IMR-90 (cell line): ENCODE results near the gene PHF11. TPM values are rescaled to one million over a fixed set of nuclear protein-coding genes. Genes with fewer than 3 reads are reported as not detected.

Experiments used
- ATAC-seq: fragments of 200-7000 bp; cut with Tn5 transposase; 2 replicates; pipeline ENCODE4 v1.9.1; 2020; ENCODE audit warnings: low read depth, mild to moderate bottlenecking, moderate library complexity
- BruUV-seq: library from RNA; stranded (reverse); fragments of 400-500 nt; replicated peaks from 2 replicates; lab custom pipeline; 2021; lab: Mats Ljungman, UMichigan
- CTCF ChIA-PET: fragments of 300-600 bp; formaldehyde crosslinking; extraction: SDS; loops from one replicate; lab custom pipeline; 2021; ENCODE audit warnings: antibody characterized with exemption; lab: Yijun Ruan, JAX
- POLR2A ChIA-PET: fragments of 300-600 bp; sonication (Branson Sonifier 250); formaldehyde crosslinking; loops from one replicate; lab custom pipeline; 2022; ENCODE audit warnings: antibody characterized with exemption; ENCODE audit not compliant: unreplicated experiment; lab: Charles Lee
- DNase-seq: peaks from one replicate; pipeline ENCODE4 v3.0.0; 2013
- H2AFZ ChIP-seq: replicated peaks from 2 replicates; pipeline ENCODE3; 2013; ENCODE audit warnings: low read length, mild to moderate bottlenecking; ENCODE audit not compliant: poor library complexity
- H2AK5ac ChIP-seq: 2 replicates; pipeline ENCODE4 v1.6.1; 2013; ENCODE audit warnings: low read depth, low read length, inconsistent platforms
- H2AK9ac ChIP-seq: replicated peaks from 2 replicates; pipeline ENCODE3; 2013; ENCODE audit warnings: mild to moderate bottlenecking, low read depth, low read length, moderate library complexity; ENCODE audit not compliant: poor library complexity
- H2BK120ac ChIP-seq: 2 replicates; pipeline ENCODE4 v1.6.1; 2013; ENCODE audit warnings: low read depth, low read length, inconsistent platforms
- H2BK15ac ChIP-seq: 3 replicates; pipeline ENCODE4 v1.6.1; 2013; ENCODE audit warnings: low read depth, low read length, inconsistent platforms
- H2BK20ac ChIP-seq: 2 replicates; pipeline ENCODE4 v1.6.1; 2013; ENCODE audit warnings: low read depth, mild to moderate bottlenecking, inconsistent platforms, low read length, moderate library complexity
- H2BK5ac ChIP-seq: 2 replicates; pipeline ENCODE4 v1.6.1; 2013; ENCODE audit warnings: mild to moderate bottlenecking, low read depth, low read length, inconsistent platforms; ENCODE audit not compliant: poor library complexity, severe bottlenecking
- H3K14ac ChIP-seq: replicated peaks from 2 replicates; pipeline ENCODE4 v1.6.1; 2013; ENCODE audit warnings: low read depth, low read length, inconsistent platforms
- H3K18ac ChIP-seq: 2 replicates; pipeline ENCODE4 v1.6.1; 2013; ENCODE audit warnings: low read depth, low read length, control low read depth
- H3K23ac ChIP-seq: 2 replicates; pipeline ENCODE4 v1.6.1; 2013; ENCODE audit warnings: low read depth, low read length, inconsistent platforms
- H3K27ac ChIP-seq: 2 replicates; pipeline ENCODE4 v1.5.1; 2013; ENCODE audit warnings: mild to moderate bottlenecking, control low read depth, low read length; ENCODE audit not compliant: insufficient read depth
- H3K27me3 ChIP-seq: 2 replicates; pipeline ENCODE4 v1.6.1; 2013; ENCODE audit warnings: low read length; ENCODE audit not compliant: control insufficient read depth, insufficient read depth
- H3K36me3 ChIP-seq: 2 replicates; pipeline ENCODE4 v1.6.1; 2013; ENCODE audit warnings: low read length, mixed read lengths; ENCODE audit not compliant: control insufficient read depth, insufficient read depth
- H3K4ac ChIP-seq: 2 replicates; pipeline ENCODE4 v1.6.1; 2013; ENCODE audit warnings: low read depth, low read length, inconsistent platforms
- H3K4me1 ChIP-seq: 2 replicates; pipeline ENCODE4 v1.6.1; 2013; ENCODE audit warnings: low read length, mixed read lengths; ENCODE audit not compliant: control insufficient read depth, insufficient read depth
- H3K4me2 ChIP-seq: 2 replicates; pipeline ENCODE4 v1.6.1; 2013; ENCODE audit warnings: low read depth, mild to moderate bottlenecking, control low read depth, low read length, moderate library complexity
- H3K4me3 ChIP-seq: 2 replicates; pipeline ENCODE4 v1.5.1; 2013; ENCODE audit warnings: low read depth, mild to moderate bottlenecking, control low read depth, low read length, moderate library complexity; ENCODE audit not compliant: insufficient read depth
- H3K56ac ChIP-seq: 2 replicates; pipeline ENCODE4 v1.6.1; 2013; ENCODE audit warnings: low read length, inconsistent platforms; ENCODE audit not compliant: insufficient read depth; ENCODE audit errors: extremely low read depth
- H3K79me1 ChIP-seq, 2 experiments: 2 replicates each; pipeline ENCODE4 v1.6.1; 2013; ENCODE audit warnings: low read length in 2 of 2, inconsistent platforms in 1 of 2, low read depth in 1 of 2
- H3K9ac ChIP-seq: 2 replicates; pipeline ENCODE4 v1.6.1; 2013; ENCODE audit warnings: low read depth, low read length, control low read depth
- H3K9me1 ChIP-seq: 2 replicates; pipeline ENCODE4 v1.6.1; 2013; ENCODE audit warnings: low read length, inconsistent platforms; ENCODE audit not compliant: insufficient read depth
- H3K9me3 ChIP-seq: 2 replicates; pipeline ENCODE4 v1.6.1; 2013; ENCODE audit warnings: low read length; ENCODE audit not compliant: control insufficient read depth, insufficient read depth
- H4K20me1 ChIP-seq: 2 replicates; pipeline ENCODE4 v1.6.1; 2013; ENCODE audit warnings: low read length, inconsistent platforms; ENCODE audit not compliant: insufficient read depth
- H4K5ac ChIP-seq: 2 replicates; pipeline ENCODE4 v1.6.1; 2013; ENCODE audit warnings: mild to moderate bottlenecking, low read depth, low read length, control low read depth
- H4K8ac ChIP-seq, 2 experiments: 2 replicates each; pipeline ENCODE4 v1.6.1; 2013; ENCODE audit warnings: low read depth in 2 of 2, low read length in 2 of 2, control low read depth in 1 of 2, inconsistent platforms in 1 of 2
- H4K91ac ChIP-seq: 2 replicates; pipeline ENCODE4 v1.6.1; 2013; ENCODE audit warnings: low read depth, low read length, inconsistent platforms; ENCODE audit not compliant: insufficient read depth
- CEBPB ChIP-seq: IDR thresholded peaks from 2 replicates; pipeline ENCODE4 v1.6.1; 2012; ENCODE audit warnings: low read depth, low read length, improper control_type of control experiment
- CHD1 ChIP-seq: IDR thresholded peaks from 2 replicates; pipeline ENCODE4 v1.6.1; 2012; ENCODE audit warnings: low read depth, low read length, improper control_type of control experiment
- MAFK ChIP-seq: IDR thresholded peaks from 2 replicates; pipeline ENCODE4 v1.6.1; 2012; ENCODE audit warnings: low read depth, low read length, improper control_type of control experiment
- NFE2L2 ChIP-seq: fragments of 150-350 bp; IDR thresholded peaks from 2 replicates; pipeline ENCODE4 v1.6.1; 2016; ENCODE audit warnings: low read depth, mild to moderate bottlenecking, low read length
- RFX5 ChIP-seq: IDR thresholded peaks from 2 replicates; pipeline ENCODE4 v1.8.0; 2012; ENCODE audit warnings: low read depth, mild to moderate bottlenecking, low read length, moderate library complexity
- WGBS, 2 experiments: methylation state at CpG; one replicate each; pipeline versions ENCODE4 v1.1.5 to v1.1.7; 2013; ENCODE audit warnings: missing lambda C conversion rate in 2 of 2; ENCODE audit not compliant: insufficient read length in 1 of 2; ENCODE audit errors: extremely low coverage in 2 of 2; 5-methylcytosine and 5-hydroxymethylcytosine counted together
- dilution Hi-C: fragments of 300-500 bp; cut with HindIII; formaldehyde crosslinking; loops from one replicate; pipeline ENCODE4 v1.14.3; 2018; ENCODE audit warnings: low sequenced_read_pairs; ENCODE audit not compliant: unreplicated experiment
- in situ Hi-C: fragments of 300-500 bp; cut with MboI; formaldehyde crosslinking; loops from 3 replicates; pipeline ENCODE4 v1.14.3; 2019; ENCODE audit warnings: low sequenced_read_pairs, inconsistent platforms, mixed read lengths
- intact Hi-C: fragments of 100-400 bp; cut with micrococcal nuclease; formaldehyde crosslinking; loops from 2 replicates; pipeline ENCODE4 v1.10.0; 2022
- polyA plus RNA-seq, 3 experiments: library from polyadenylated mRNA; depleted of rRNA; stranded (reverse); fragments of >200 nt; gene quantifications; 2 replicates each; pipeline ENCODE4 v1.2.3, GENCODE V29; 2012; ENCODE audit warnings: low replicate concordance in 1 of 3
- total RNA-seq: library from RNA; depleted of rRNA; stranded (reverse); fragments of >200 nt; gene quantifications from 2 replicates; pipeline ENCODE4 v1.2.3, GENCODE V29; 2012

PHF11 gene
- total and polyA plus RNA-seq, 2 of the 4 experiments (the other 2 are of a cell fraction): 3.9 to 15.4 TPM

- H2BK20ac ChIP-seq: no peak overlapping the region
- H2BK120ac ChIP-seq: no peak overlapping the region
- ChIA-PET POLR2A (interaction anchor here (0.6 kb wide), 1 partner anchor 45 kb away, joined by 3 read pairs; no protein-coding TSS in a partner anchor), CTCF (no interaction called here)
- H2AK9ac ChIP-seq: no peak overlapping the region
- no peak overlapping the region for H4K91ac ChIP-seq
- WGBS, 2 experiments: no CpG with 5 or more reads among the region's 2 CpGs
- no peak overlapping the region for H3K27ac ChIP-seq
- intact Hi-C loops: no loop called here
- H3K4me3 ChIP-seq: no peak overlapping the region
- H3K36me3 ChIP-seq: peaks cover 12% of the 10 kb centered on the region
- DNase-seq (peak; percentile 53), ATAC-seq (peak; percentile 92)
- no TSS peak for BruUV-seq
- H3K56ac ChIP-seq: no peak overlapping the region
- H3K4me2 ChIP-seq: no peak overlapping the region
- H2BK15ac ChIP-seq: no peak overlapping the region
- H3K18ac ChIP-seq: peak overlapping the region; percentile 23; the same call in 1 of the 2 replicates
- no peaks in the 10 kb centered on the region for H3K9me3 ChIP-seq
- H3K4me1 ChIP-seq: peaks cover 2% of the 10 kb centered on the region; the same call in 1 of the 2 replicates
- in situ Hi-C loops: no loop called here
- H4K8ac ChIP-seq: no peak overlapping the region
- dilution Hi-C loops: no loop called here
- H4K20me1 ChIP-seq: no peaks in the 10 kb centered on the region
- H3K4ac ChIP-seq: no peak overlapping the region
- no peak overlapping the region for H3K9ac ChIP-seq
- H4K5ac ChIP-seq: no peak overlapping the region
- no peak overlapping the region for H3K14ac ChIP-seq
- no peak for TF ChIP-seq CHD1
- no peak for TF ChIP-seq CEBPB
- no peak for TF ChIP-seq MAFK
- no peak for TF ChIP-seq RFX5
- no peak for TF ChIP-seq NFE2L2
- no peaks in the 10 kb centered on the region for H3K27me3 ChIP-seq
- no peak overlapping the region for H2AK5ac ChIP-seq
- no peaks in the 10 kb centered on the region for H3K9me1 ChIP-seq
- no peak overlapping the region for H3K23ac ChIP-seq
- no peak overlapping the region for H2AFZ ChIP-seq
- H2BK5ac ChIP-seq: peak overlapping the region; percentile 57
- no peaks in the 10 kb centered on the region; a peak in 1 of 4 replicates for H3K79me1 ChIP-seq
Observed at GRCh38 chr13:49488563-49488962, 7.2 kb upstream of the PHF11 start.
